Adrenal gland (tissue), 12 donors: ENCODE data around the gene KSR2. TPM values are rescaled to one million over a fixed set of nuclear protein-coding genes. Genes with fewer than 3 reads are reported as not detected.
A peak's percentile ranks its signal among the peaks of the same experiment; 100 is the strongest.

Experiments
- DNase-seq, 7 donors: peaks; one replicate each; pipeline ENCODE4 v3.0.0-alpha.2; 2019 to 2020
- H3K27ac ChIP-seq, 5 donors: fragments of 200-600 bp; sonication (generic) in 4 of 5; 1 replicate in 3 of 5; 2 replicates in 2 of 5; pipeline versions ENCODE4 v1.5.1 to v1.8.0; 2016 to 2020; ENCODE audit warnings: mild to moderate bottlenecking in 1 of 5
- H3K27me3 ChIP-seq: fragments of 200-600 bp; 2 replicates; pipeline ENCODE4 v1.8.0; 2021
- H3K36me3 ChIP-seq, 2 donors: fragments of 200-600 bp; replicated peaks in 1 of 2; 1 replicate in 1 of 2; 2 replicates in 1 of 2; pipeline versions ENCODE4 v1.5.1 to v1.8.0; 2018 to 2022
- H3K4me1 ChIP-seq, 2 donors: fragments of 200-600 bp; replicated peaks in 1 of 2; 1 replicate in 1 of 2; 2 replicates in 1 of 2; pipeline versions ENCODE4 v1.5.1 to v1.8.0; 2018 to 2021
- H3K4me3 ChIP-seq, 4 donors: fragments of 200-600 bp; sonication (generic) in 3 of 4; one replicate each; pipeline ENCODE4 v1.5.1; 2016 to 2018
- H3K9me3 ChIP-seq, 3 donors: fragments of 200-600 bp; sonication (generic) in 1 of 3; replicated peaks in 1 of 3; 1 replicate in 2 of 3; 2 replicates in 1 of 3; pipeline versions ENCODE4 v1.5.1 to v1.8.0; 2016 to 2021
- CTCF ChIP-seq, 6 experiments: fragments of 450-650 bp in 4 of 6; fragments of 200-600 bp in 2 of 6; sonication (generic) in 1 of 6; IDR thresholded peaks; 1 replicate in 5 of 6; 2 replicates in 1 of 6; pipeline versions ENCODE4 v1.5.1 to v1.8.0; 2016 to 2021; ENCODE audit warnings: antibody characterized with exemption in 6 of 6, mild to moderate bottlenecking in 2 of 6, moderate library complexity in 1 of 6
- POLR2A ChIP-seq, 2 donors: fragments of 450-650 bp; IDR thresholded peaks; one replicate each; pipeline ENCODE4 v1.6.1; 2017; ENCODE audit warnings: antibody characterized with exemption in 2 of 2, mild to moderate bottlenecking in 2 of 2, moderate library complexity in 1 of 2
- WGBS, 4 donors: extraction: QIAGEN DNeasy Blood & Tissue Kit in 2 of 4; methylation state at CpG; one replicate each; pipeline versions ENCODE4 v1.1.5 to v1.1.7; 2013 to 2017; 5-methylcytosine and 5-hydroxymethylcytosine counted together
- intact Hi-C, 2 donors: fragments of 100-400 bp; cut with DNase I; formaldehyde crosslinking; loops; one replicate each; pipeline versions ENCODE4 v1.14.1 to v1.15.0; 2022 to 2023
- polyA plus RNA-seq, 3 donors: library from polyadenylated mRNA; stranded (reverse); fragments of 200-250 nt in 2 of 3; fragments of 350-450 nt in 1 of 3; fragmentation: Illumina TruSeq in 1 of 3; extraction: RNeasy Lipid Tissue Mini Kit (QIAGEN cat#74804) in 1 of 3; gene quantifications; one replicate each; pipeline ENCODE4 v1.2.3, GENCODE V29; 2013 to 2014
- total RNA-seq, 9 donors: library from RNA; depleted of rRNA in 4 of 9; stranded (reverse); fragments of >200 nt in 4 of 9; fragments of 120-200 nt in 1 of 9; fragmentation: NEBNext Ultra II Directional in 1 of 9; extraction: Animal tissue kit (Norgen Biotek cat#: 25700) in 1 of 9; gene quantifications; one replicate each; pipeline versions ENCODE4 v1.1.0 to v1.2.4, GENCODE V29; 2013 to 2023
- donor health status: healthy with polysubstance abuse.
- donor health status: Bipolar disorder and iron deficiency.
- donor health status: DM: yes; HTN: yes; CAD: no.
- donor health status: DM: no; HTN: no; CAD: no.
- donor health status: DM: no; HTN: no; CAD: no.
- donor health status: DM: yes; HTN: yes; CAD: no.

KSR2 gene
- total and polyA plus RNA-seq, 12 donors: 0.03 to 2.7 (median 0.84) TPM; not detected in 3

GRCh38 chr12:117564881-117565280 lies 403.9 kb downstream of the KSR2 start:
- Histone ChIP-seq H3K27me3 (no peaks in the 10 kb centered on the region), H3K4me3 (no peak overlapping the region), H3K4me1 (no peaks in the 10 kb centered on the region), H3K27ac (no peak overlapping the region), H3K9me3 (no peaks in the 10 kb centered on the region), H3K36me3 (no peaks in the 10 kb centered on the region)
- peak in 1 of 7 donors; percentile 42 for DNase-seq
- 46 to 56% (median 53%) methylated on average over 9 of the region's 9 CpGs for WGBS, 4 donors
- intact Hi-C loops: no loop called here
- TF ChIP-seq POLR2A (IDR thresholded peaks at IDR 0.05): no peak
- no peak for TF ChIP-seq CTCF (IDR thresholded peaks at IDR 0.05)

- DNase-seq: no peak
- no peak for TF ChIP-seq CTCF (IDR thresholded peaks at IDR 0.05)
- TF ChIP-seq POLR2A (IDR thresholded peaks at IDR 0.05): no peak
- no peak overlapping the region for H3K27ac ChIP-seq
- H3K36me3 ChIP-seq: no peaks in the 10 kb centered on the region
- H3K9me3 ChIP-seq: no peaks in the 10 kb centered on the region
- WGBS, 4 donors: 51 to 79% (median 72%) methylated on average over 2 of the region's 2 CpGs
- no peak overlapping the region for H3K4me3 ChIP-seq
- intact Hi-C loops: no loop called here
- H3K4me1 ChIP-seq: no peaks in the 10 kb centered on the region
- no peaks in the 10 kb centered on the region for H3K27me3 ChIP-seq
Measured at GRCh38 chr12:117563706-117564105, 405.1 kb downstream of the KSR2 start.

- no peak for DNase-seq
- Histone ChIP-seq H3K27ac (no peak overlapping the region), H3K4me1 (no peaks in the 10 kb centered on the region), H3K27me3 (no peaks in the 10 kb centered on the region), H3K9me3 (no peaks in the 10 kb centered on the region), H3K4me3 (no peak overlapping the region), H3K36me3 (no peaks in the 10 kb centered on the region)
- no peak for TF ChIP-seq CTCF (IDR thresholded peaks at IDR 0.05)
- TF ChIP-seq POLR2A (IDR thresholded peaks at IDR 0.05): no peak
- intact Hi-C loops: no loop called here
- WGBS, 4 donors: 51 to 57% (median 54%) methylated on average over 5 of the region's 5 CpGs
Measured at GRCh38 chr12:117563007-117563406, 405.8 kb downstream of the KSR2 start.

- Histone ChIP-seq H3K4me1 (no peaks in the 10 kb centered on the region), H3K36me3 (no peaks in the 10 kb centered on the region), H3K27ac (no peak overlapping the region), H3K9me3 (no peaks in the 10 kb centered on the region), H3K4me3 (no peak overlapping the region), H3K27me3 (no peaks in the 10 kb centered on the region)
- TF ChIP-seq POLR2A (IDR thresholded peaks at IDR 0.05): no peak
- TF ChIP-seq CTCF (IDR thresholded peaks at IDR 0.05): no peak
- 53 to 69% (median 58%) methylated on average over 2 of the region's 2 CpGs for WGBS, 4 donors
- intact Hi-C loops: no loop called here
- DNase-seq: no peak
Measured at GRCh38 chr12:117561990-117562389, 406.8 kb downstream of the KSR2 start.
